HEK293T (cell line): ENCODE data around the gene FAM222B.
A peak's percentile ranks its signal among the peaks of the same experiment; 100 is the strongest.
"Not testable (repeated sequence)": the region's sequence is repeated elsewhere in the genome, so short reads cannot be mapped to it uniquely, and the experiment has no call there.

Experiments used
- CTCF ChIA-PET: fragments of 350-600 bp; formaldehyde crosslinking; extraction: SDS; loops from one replicate; lab custom pipeline; 2021; ENCODE audit warnings: antibody characterized with exemption, inconsistent platforms; lab: Yijun Ruan, JAX
- POLR2A ChIA-PET: fragments of 350-600 bp; formaldehyde crosslinking; extraction: SDS; loops from one replicate; lab custom pipeline; 2020; ENCODE audit warnings: antibody characterized with exemption, inconsistent platforms; lab: Yijun Ruan, JAX
- DNase-seq: peaks from one replicate; pipeline ENCODE4 v3.0.0; 2012; ENCODE audit warnings: mixed read lengths; ENCODE audit errors: extremely low spot score
- ARNT ChIP-seq: fragments of 450-650 bp; IDR thresholded peaks from 2 replicates; pipeline ENCODE4 v1.6.1; 2017; ENCODE audit warnings: mild to moderate bottlenecking
- BHLHE40 ChIP-seq: fragments of 450-650 bp; IDR thresholded peaks from 2 replicates; pipeline ENCODE4 v1.6.1; 2016; ENCODE audit warnings: mild to moderate bottlenecking, moderate library complexity, borderline replicate concordance
- CTBP1 ChIP-seq: fragments of 450-650 bp; IDR thresholded peaks from 2 replicates; pipeline ENCODE4 v1.6.1; 2016; ENCODE audit warnings: borderline replicate concordance
- ELF4 ChIP-seq: fragments of 450-650 bp; IDR thresholded peaks from 2 replicates; pipeline ENCODE4 v1.6.1; 2017; ENCODE audit warnings: antibody characterized with exemption
- FOXA1 ChIP-seq: fragments of 450-650 bp; IDR thresholded peaks from 2 replicates; pipeline ENCODE4 v1.6.1; 2016; ENCODE audit warnings: mild to moderate bottlenecking
- FOXK2 ChIP-seq: fragments of 450-650 bp; IDR thresholded peaks from 2 replicates; pipeline ENCODE4 v1.6.1; 2016; ENCODE audit warnings: mild to moderate bottlenecking
- FOXM1 ChIP-seq: fragments of 450-650 bp; IDR thresholded peaks from 2 replicates; pipeline ENCODE4 v1.6.1; 2017; ENCODE audit warnings: mild to moderate bottlenecking, borderline replicate concordance
- HDGF ChIP-seq: fragments of 450-650 bp; IDR thresholded peaks from 2 replicates; pipeline ENCODE4 v1.6.1; 2017; ENCODE audit warnings: antibody characterized with exemption, borderline replicate concordance
- L3MBTL2 ChIP-seq: fragments of 450-650 bp; conservative IDR thresholded peaks from 2 replicates; pipeline ENCODE4 v1.6.1; 2016; ENCODE audit warnings: mild to moderate bottlenecking
- LEF1 ChIP-seq: fragments of 450-650 bp; IDR thresholded peaks from 2 replicates; pipeline ENCODE4 v1.6.1; 2017; ENCODE audit warnings: mild to moderate bottlenecking, borderline replicate concordance
- NFRKB ChIP-seq: fragments of 450-650 bp; IDR thresholded peaks from 2 replicates; pipeline ENCODE4 v1.6.1; 2016; ENCODE audit warnings: mild to moderate bottlenecking, moderate library complexity
- SP1 ChIP-seq: fragments of 450-650 bp; IDR thresholded peaks from 2 replicates; pipeline ENCODE4 v1.6.1; 2017
- SUZ12 ChIP-seq: fragments of 450-650 bp; IDR thresholded peaks from 2 replicates; pipeline ENCODE4 v1.6.1; 2016; ENCODE audit warnings: mild to moderate bottlenecking
- TARDBP ChIP-seq: fragments of 450-650 bp; IDR thresholded peaks from 2 replicates; pipeline ENCODE4 v1.6.1; 2016
- ZNF384 ChIP-seq: fragments of 450-650 bp; IDR thresholded peaks from 2 replicates; pipeline ENCODE4 v1.6.1; 2016
- TF ChIP-seq, protein P1 (sequence below): fragments of 450-650 bp; IDR thresholded peaks from 2 replicates; pipeline ENCODE4 v1.6.1; 2016

FAM222B gene

DNA sequence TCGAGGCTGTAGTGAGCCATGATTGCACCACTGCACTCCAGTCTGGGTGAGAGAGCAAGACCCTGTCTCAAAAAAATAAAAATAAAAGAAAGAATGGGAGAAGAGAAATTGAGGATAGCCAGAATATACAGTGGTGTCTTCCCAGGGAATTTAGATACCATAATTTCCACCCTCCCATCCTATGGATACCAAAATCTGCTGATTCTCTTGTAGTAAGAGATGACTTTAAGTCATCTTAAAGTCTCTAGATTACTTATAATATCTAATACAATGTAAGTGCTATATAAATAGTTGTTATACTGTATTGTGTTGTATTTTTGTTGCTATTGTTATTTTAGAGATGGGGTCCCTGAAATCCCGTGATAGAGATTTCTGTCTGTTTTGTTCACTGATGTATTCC, 10.7 kb upstream of the FAM222B start:
- ChIA-PET CTCF (no interaction called here), POLR2A (interaction anchor here (1.4 kb wide), 1 partner anchor 10 kb away, joined by 20 read pairs; the partner anchor contains the start of gene FAM222B)
- TF ChIP-seq L3MBTL2: no peak
- TF ChIP-seq HDGF: no peak
- DNase-seq: no peak

DNA sequence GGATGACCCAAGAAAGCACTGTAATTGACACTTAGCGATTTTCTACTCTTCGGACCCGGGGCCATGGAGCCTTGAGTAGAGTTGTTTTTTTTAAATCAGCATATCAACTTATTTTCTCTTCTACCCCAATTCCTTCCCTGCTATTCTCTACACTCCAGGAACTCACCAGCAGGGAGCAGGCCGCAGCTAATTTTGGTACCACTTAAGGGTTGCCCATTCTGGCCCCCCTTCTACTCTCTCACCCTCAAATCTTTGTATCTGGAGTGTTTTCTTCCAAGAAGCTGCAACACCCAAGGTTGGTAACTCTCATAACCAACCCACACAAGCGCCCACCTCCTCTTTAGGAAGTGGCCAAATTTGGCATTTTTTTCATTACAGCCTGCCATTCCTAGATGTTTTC, 6.7 kb upstream of the FAM222B start:
- POLR2A ChIA-PET: no interaction called here
- TF ChIP-seq SP1 (no peak), CTBP1 (no peak), SUZ12 (no peak), L3MBTL2 (no peak), HDGF (no peak), LEF1 (no peak), FOXM1 (no peak), BHLHE40 (no peak), FOXK2 (no peak), TARDBP (no peak), FOXA1 (no peak), ELF4 (no peak), ARNT (no peak), ZNF384 (no peak), NFRKB (no peak)
- TF ChIP-seq, protein P1, sequence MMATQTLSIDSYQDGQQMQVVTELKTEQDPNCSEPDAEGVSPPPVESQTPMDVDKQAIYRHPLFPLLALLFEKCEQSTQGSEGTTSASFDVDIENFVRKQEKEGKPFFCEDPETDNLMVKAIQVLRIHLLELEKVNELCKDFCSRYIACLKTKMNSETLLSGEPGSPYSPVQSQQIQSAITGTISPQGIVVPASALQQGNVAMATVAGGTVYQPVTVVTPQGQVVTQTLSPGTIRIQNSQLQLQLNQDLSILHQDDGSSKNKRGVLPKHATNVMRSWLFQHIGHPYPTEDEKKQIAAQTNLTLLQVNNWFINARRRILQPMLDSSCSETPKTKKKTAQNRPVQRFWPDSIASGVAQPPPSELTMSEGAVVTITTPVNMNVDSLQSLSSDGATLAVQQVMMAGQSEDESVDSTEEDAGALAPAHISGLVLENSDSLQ: no peak
- DNase-seq: no peak
- CTCF ChIA-PET: interaction anchor here (0.8 to 1.6 kb wide), 10 partner anchors 16 to 122 kb away, joined by 3 to 5 read pairs (median 3); partner anchors contain the start of gene PHF12

DNA sequence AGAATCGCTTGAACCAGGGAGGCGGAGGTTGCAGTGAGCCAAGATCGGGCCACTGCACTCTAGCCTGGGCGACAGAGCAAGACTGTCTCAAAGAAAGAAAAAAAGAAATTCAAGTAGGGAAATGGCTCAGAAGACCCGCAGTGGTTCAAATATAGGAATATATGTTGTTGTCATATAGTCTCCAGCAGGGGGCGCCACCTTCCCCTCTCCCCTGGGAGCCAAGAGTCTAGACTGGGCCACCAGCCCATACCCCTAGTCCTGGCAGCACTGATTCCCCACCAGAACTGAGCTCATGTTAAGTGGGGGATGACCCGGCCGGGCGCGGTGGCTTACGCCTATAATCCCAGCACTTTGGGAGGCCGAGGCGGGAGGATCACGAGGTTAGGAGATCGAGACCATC, 6.1 kb upstream of the FAM222B start:
- POLR2A ChIA-PET: not testable (repeated sequence)
- CTCF ChIA-PET: interaction anchor here (0.8 to 1.6 kb wide), 9 partner anchors 17 to 122 kb away, joined by 3 to 5 read pairs (median 3); partner anchors contain the start of gene PHF12
- DNase-seq: peak; percentile 43

DNA sequence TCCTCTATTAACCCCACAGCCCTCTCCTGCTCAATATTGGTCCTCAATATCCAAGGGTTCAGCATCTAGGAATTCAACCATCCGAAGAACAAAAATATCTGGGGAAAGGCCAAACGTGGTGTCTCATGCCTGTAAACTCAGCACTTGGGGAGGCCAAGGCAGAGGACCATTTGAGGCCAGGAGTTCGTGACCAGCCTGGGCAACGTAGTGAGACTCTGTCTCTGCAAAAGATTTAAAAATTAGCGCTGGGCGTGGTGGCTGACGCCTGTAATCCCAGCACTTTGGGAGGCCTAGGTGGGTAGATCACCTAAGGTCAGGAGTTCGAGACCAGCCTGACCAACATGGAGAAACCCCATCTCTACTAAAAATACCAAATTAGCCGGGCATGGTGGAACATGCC, 4.1 kb upstream of the FAM222B start:
- CTCF ChIA-PET, POLR2A ChIA-PET, DNase-seq: not testable (repeated sequence)

DNA sequence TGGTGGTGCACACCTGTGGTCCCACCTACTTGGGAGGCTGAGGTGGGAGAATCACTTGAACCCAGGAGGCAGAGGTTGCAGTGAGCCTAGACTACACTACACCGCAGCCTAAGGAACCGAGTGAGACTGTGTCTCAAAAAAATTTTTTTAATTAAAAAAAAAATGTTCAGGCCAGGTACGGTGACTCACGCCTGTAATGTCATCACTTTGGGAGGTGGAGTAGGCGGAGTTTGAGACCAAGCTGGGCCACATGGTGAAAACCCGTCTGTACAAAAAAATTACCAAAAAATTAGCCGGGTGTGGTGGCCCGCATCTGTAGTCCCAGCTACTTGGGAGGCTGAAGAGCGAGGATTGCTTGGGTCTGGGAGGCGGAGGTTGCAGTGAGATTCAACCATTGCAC, 3.6 kb upstream of the FAM222B start:
- no peak for DNase-seq
- ChIA-PET POLR2A (interaction anchor here (1.8 kb wide), 1 partner anchor 118 kb away, joined by 4 read pairs; the partner anchor contains the start of gene NEK8), CTCF (no interaction called here)
- TF ChIP-seq FOXK2 (no peak), FOXM1 (no peak), L3MBTL2 (no peak), LEF1 (no peak), HDGF (no peak), ARNT (no peak), TARDBP (no peak), ELF4 (no peak)

DNA sequence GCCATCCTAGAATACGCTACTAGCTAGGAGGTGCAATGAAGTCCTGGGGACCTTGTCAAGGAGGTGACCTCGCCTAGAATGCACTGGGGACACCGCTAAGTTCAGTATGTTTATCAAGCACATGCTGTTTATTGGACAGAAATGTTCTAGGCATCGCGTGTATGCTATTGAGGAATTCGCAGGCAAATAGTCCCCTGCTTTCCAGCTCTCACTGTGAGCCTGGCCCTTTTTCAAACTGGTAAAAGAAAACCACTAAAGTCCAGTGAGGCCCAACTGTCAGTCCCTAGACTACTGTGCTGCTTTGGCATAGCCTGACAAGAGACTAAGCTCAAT, 1.2 kb upstream of the FAM222B start:
- ChIA-PET POLR2A (interaction anchor here (0.6 to 3.6 kb wide), 9 partner anchors 10 to 115 kb away, joined by 3 to 22 read pairs (median 5); partner anchors contain the start of genes ERAL1, FLOT2, NEK8 and PHF12), CTCF (interaction anchor here (1.2 kb wide), 2 partner anchors 80 to 116 kb away, joined by 3 to 5 read pairs; partner anchors contain the start of gene NEK8)
- DNase-seq: no peak
- TF ChIP-seq SUZ12 (no peak), NFRKB (no peak), BHLHE40 (no peak), SP1 (no peak), TARDBP (no peak), ZNF384 (no peak), CTBP1 (no peak), ARNT (no peak), LEF1 (no peak), HDGF (no peak), FOXM1 (no peak), FOXK2 (no peak)
- TF ChIP-seq, protein P1: no peak

DNA sequence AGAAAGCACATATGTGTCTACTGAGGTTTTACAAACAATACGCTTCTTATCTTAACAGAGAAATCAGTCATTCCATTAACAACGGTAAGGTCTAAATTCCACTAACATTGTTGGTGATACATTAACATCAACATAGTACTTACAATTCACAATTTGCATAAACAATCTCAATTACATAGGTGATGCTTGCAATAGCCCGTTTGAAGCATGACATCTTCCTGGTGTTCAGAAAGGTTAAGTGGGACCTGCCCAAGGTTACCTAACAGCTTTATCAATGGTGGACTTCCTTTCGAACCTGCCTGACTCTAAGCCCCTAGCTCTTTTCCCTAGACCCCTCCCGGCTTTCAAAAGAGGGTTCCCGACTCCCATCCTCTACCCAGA, 699 bp downstream of the FAM222B start:
- CTCF ChIA-PET: interaction anchor here (1.2 to 1.7 kb wide), 5 partner anchors 27 to 115 kb away, joined by 3 to 8 read pairs (median 3); no protein-coding TSS in a partner anchor
- TF ChIP-seq ZNF384: no peak
- TF ChIP-seq FOXK2: no peak
- TF ChIP-seq ARNT: no peak
- TF ChIP-seq SP1: no peak
- no peak for TF ChIP-seq HDGF
- no peak for TF ChIP-seq BHLHE40
- TF ChIP-seq NFRKB: no peak
- no peak for TF ChIP-seq L3MBTL2
- no peak for TF ChIP-seq LEF1
- POLR2A ChIA-PET: interaction anchor here (0.6 to 3.6 kb wide), 30 partner anchors 10 to 180 kb away, joined by 3 to 22 read pairs (median 5); partner anchors contain the start of genes FLOT2, NEK8, PHF12 and RPL23A
- no peak for DNase-seq

DNA sequence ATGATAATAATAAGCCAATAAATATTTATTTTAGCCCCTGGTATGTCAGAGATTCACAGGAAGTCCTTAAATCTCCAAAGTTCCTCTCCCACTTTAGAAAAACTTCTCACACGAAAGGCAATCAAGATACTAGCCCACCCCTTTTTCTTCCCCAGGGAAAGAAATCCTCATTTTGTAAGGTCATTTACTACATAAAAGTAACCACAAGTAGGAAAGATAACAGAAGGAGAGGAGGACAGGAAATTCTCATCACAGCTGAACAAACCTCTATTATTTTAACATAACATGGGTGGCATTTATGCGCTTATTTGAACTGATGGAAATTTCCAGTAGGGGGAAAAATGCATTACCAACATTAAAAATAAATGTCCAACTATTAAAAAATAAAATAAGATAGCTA, 3.4 kb downstream of the FAM222B start:
- POLR2A ChIA-PET: no interaction called here
- DNase-seq: no peak
- CTCF ChIA-PET: interaction anchor here (0.6 kb wide), 1 partner anchor 131 kb away, joined by 3 read pairs; no protein-coding TSS in a partner anchor
- no peak for TF ChIP-seq FOXM1
- TF ChIP-seq FOXK2: no peak
- TF ChIP-seq HDGF: no peak

DNA sequence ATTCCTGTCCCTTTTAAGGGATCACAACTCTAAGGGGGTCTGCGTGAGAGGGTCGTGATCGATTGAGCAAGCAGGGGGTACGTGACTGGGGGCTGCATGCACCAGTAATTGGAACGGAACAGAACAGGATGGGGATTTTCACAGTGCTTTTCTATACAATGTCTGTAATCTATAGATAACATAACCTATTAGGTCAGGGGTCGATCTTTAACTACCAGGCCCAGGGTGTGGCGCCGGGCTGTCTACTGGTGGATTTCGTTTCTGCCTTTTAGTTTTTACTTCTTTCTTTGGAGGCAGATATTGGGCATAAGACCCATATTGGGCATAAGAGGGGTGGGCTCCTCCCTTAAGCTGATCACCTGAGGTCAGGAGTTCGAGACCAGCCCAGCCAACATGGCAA, 6.0 kb downstream of the FAM222B start:
- POLR2A ChIA-PET, CTCF ChIA-PET, DNase-seq: not testable (repeated sequence)
